Measurements from ENCODE around the gene KCNK17. TPM values are rescaled to one million over a fixed set of nuclear protein-coding genes. Genes with fewer than 3 reads are reported as not detected.
A peak's percentile ranks its signal among the peaks of the same experiment; 100 is the strongest.

KCNK17 gene
- not detected in 2 replicates for total RNA-seq

- intact Hi-C loops (cut with micrococcal nuclease), result no loop called here
Measured at GRCh38 chr6:39314273-39314795, at the start of gene KCNK17. Gene KCNK17 (minus strand): TSS chr6:39314419. CDS start chr6:39314320, 99 bp downstream.

DNA sequence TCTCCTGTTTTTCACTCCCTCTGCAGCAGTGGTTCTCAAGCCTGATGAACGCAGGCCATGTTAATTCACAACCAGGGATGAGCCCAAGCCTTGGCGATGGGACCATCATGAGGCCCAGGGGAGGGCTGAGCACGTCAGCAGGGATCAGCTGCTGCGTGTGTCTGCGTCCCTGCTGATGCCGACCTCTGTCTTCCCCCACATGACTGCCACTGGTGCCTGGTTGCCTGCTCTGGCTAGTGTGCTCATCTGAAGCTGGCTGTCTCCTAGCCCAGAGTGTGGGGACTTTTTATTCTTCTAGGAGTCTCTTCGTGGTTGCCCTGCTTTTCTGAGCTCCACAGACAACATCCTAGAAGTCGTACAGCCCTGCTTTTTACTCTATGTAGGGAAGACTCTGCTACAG lies 49.1 kb upstream of the KCNK17 start:
- DNase-seq (ENCODE audit: low spot score), result no peak
- H3K4me3 Mint-ChIP-seq, result no peak overlapping the region
- H3K36me3 Mint-ChIP-seq (ENCODE audit: low read depth), result no peaks in the 10 kb centered on the region
- H3K9me3 Mint-ChIP-seq, result no peaks in the 10 kb centered on the region
- H3K27ac Mint-ChIP-seq, result no peak overlapping the region
- H3K4me1 Mint-ChIP-seq (ENCODE audit: low read depth), result no peaks in the 10 kb centered on the region
- intact Hi-C loops (cut with micrococcal nuclease), result no loop called here
- H3K27me3 Mint-ChIP-seq (ENCODE audit: insufficient read depth), result peaks cover 2% of the 10 kb centered on the region

More at GRCh38 chr6:39314273-39314795, at the start of gene KCNK17:
- H3K4me1 Mint-ChIP-seq (ENCODE audit: low read depth), result no peaks in the 10 kb centered on the region
- H3K27ac Mint-ChIP-seq, result no peak within 1 kb of the TSS
- H3K9me3 Mint-ChIP-seq, result no peaks in the 10 kb centered on the region
- DNase-seq (ENCODE audit: low spot score), result no peak
- H3K27me3 Mint-ChIP-seq (ENCODE audit: insufficient read depth), result peaks cover 48% of the 10 kb centered on the region
- H3K36me3 Mint-ChIP-seq (ENCODE audit: low read depth), result no peaks in the 10 kb centered on the region
- H3K4me3 Mint-ChIP-seq, result no peak within 1 kb of the TSS

- H3K9me3 Mint-ChIP-seq, result no peaks in the 10 kb centered on the region
- no peak overlapping the region for H3K4me3 Mint-ChIP-seq
- H3K36me3 Mint-ChIP-seq (ENCODE audit: low read depth), result no peaks in the 10 kb centered on the region
- H3K4me1 Mint-ChIP-seq (ENCODE audit: low read depth), result no peaks in the 10 kb centered on the region
- intact Hi-C loops (cut with micrococcal nuclease), result no loop called here
- H3K27me3 Mint-ChIP-seq (ENCODE audit: insufficient read depth), result peaks cover 2% of the 10 kb centered on the region
- no peak overlapping the region for H3K27ac Mint-ChIP-seq
- no peak for DNase-seq (ENCODE audit: low spot score)
Measured at GRCh38 chr6:39362487-39362865, 48.3 kb upstream of the KCNK17 start.

DNA sequence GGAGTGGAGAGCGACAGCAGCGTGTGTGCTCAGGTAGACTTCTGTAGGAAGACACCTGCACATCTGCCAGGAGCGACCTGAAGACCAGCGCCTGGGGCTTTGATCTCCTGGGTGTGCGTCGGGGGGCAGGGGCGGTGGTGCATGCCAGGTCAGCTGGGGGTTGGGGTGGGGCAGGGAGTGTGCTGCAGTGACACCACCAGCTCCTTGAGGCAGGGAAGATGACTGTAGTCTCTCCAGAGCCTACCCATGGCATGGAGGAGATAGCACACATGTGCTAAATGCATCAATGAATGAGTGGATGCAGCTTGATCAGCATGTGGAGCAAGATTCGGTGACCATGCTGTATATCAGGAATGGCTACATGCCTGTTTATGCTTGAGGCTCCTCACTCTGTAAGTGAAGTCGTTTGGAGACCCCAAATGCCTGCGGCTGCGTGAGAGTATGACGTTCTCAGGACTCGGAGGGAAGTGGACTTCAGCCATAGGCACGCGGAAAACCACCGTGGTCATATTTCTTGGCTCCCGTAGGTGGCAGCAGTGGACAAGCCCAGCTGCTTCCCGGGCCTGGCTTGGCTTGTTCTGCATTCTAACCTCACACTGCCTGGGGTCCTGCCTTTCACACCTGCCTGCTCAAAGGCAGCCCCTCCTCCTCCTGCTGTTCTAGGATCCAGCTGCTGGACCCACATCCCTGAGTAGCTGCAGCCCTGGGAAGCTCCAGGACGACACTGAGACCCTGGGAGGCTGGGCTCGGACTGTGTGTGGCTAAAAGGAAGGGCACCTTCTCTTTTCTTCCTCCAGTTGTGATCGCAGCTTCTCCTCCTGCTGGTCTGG lies 47.7 kb upstream of the KCNK17 start:
- Mint-ChIP-seq H3K9me3 (no peaks in the 10 kb centered on the region), H3K36me3 (ENCODE audit: low read depth) (no peaks in the 10 kb centered on the region), H3K27ac (no peak overlapping the region), H3K4me1 (ENCODE audit: low read depth) (no peaks in the 10 kb centered on the region), H3K4me3 (no peak overlapping the region), H3K27me3 (ENCODE audit: insufficient read depth) (peaks cover 2% of the 10 kb centered on the region)
- peak; percentile 22 for DNase-seq (ENCODE audit: low spot score)
- intact Hi-C loops (cut with micrococcal nuclease), result no loop called here

DNA sequence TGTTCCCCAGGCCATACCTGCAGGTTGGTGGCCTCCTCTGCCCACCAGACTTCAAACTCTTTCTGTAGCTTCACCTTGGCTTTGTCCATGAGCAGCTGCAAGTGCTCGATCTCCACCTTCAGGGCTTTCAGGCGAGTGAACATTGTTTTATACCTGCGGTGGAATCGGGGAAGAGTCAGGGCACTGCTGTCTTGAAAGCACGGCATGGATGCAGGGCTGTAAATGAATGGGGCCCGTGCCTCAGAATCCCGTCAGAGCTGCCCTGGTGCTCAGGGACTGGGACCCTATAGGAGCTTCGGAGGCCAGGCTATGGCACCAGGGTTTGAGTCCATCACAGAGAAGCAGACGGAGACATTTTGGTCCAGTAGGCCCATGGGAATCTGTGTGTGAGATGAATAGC lies 46.2 kb upstream of the KCNK17 start:
- H3K4me3 Mint-ChIP-seq, result no peak overlapping the region
- no peak for DNase-seq (ENCODE audit: low spot score)
- no peak overlapping the region for H3K27ac Mint-ChIP-seq
- no peaks in the 10 kb centered on the region for H3K36me3 Mint-ChIP-seq (ENCODE audit: low read depth)
- intact Hi-C loops (cut with micrococcal nuclease), result no loop called here
- peaks cover 2% of the 10 kb centered on the region for H3K27me3 Mint-ChIP-seq (ENCODE audit: insufficient read depth)
- H3K4me1 Mint-ChIP-seq (ENCODE audit: low read depth), result no peaks in the 10 kb centered on the region
- no peaks in the 10 kb centered on the region for H3K9me3 Mint-ChIP-seq

DNA sequence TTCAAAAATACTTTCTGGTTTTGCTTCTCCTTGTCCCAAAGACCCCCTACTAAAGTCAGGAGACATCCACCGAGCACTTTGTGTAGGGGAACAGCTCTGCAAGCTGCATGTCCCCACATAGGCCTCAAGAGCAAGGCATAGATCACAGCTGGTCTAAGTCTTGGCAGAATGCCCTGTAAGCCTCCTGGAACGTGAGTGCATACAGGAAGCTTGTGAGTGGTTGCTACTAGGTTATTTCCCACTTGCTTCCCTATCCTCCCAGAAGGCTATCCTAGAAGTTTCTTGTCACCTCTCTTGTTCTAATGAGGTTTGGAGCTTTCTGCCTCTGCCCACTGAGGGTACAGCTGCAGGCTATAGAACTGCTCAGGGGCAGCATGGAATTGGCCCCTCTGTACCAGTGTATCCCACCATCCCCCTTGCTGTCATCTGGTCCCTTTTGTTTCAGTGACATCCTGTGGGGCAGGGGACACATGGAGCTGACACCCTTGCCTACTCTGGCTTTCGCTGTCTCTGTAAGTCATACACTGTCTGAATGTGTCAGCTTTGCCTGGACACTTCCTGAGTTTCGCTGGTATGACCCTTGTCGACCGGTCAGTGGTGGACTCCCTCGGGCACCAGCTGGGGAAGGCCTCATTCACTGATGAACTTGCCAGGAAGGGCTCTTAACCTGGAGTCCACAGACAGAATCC lies 43.9 kb upstream of the KCNK17 start:
- Mint-ChIP-seq H3K27me3 (ENCODE audit: insufficient read depth) (peaks cover 2% of the 10 kb centered on the region), H3K36me3 (ENCODE audit: low read depth) (no peaks in the 10 kb centered on the region), H3K9me3 (no peaks in the 10 kb centered on the region), H3K4me3 (no peak overlapping the region), H3K27ac (no peak overlapping the region), H3K4me1 (ENCODE audit: low read depth) (no peaks in the 10 kb centered on the region)
- intact Hi-C loops (cut with micrococcal nuclease), result no loop called here
- no peak for DNase-seq (ENCODE audit: low spot score)

DNA sequence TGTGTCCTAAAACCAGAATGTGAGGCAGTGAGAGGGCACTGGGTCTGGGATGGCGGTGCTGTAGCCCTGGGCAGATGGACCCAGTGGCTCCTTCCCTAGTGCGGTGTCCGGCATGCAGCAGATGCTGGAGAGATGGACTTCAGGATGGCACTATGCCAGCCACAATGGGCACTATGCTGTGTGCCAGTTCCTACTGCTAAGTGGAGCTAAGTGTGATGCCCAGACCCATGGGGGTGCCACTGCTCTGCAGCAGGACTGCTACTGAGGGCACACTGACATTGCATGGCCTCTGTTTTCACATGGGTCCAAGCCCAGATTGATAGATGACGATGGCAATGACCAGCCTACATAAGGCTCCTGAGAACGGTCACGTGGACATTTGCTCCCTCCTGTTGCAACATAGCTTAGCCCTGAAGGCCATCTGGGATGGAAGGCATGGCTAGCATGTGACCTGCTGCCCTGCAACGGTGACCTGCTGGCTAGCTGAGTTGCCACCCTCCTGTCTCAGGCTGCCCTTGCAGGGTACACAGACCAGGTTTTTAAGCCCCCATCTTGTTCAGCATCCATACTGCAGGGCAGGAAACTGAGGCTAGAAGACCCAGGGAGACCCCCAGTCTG lies 39.6 kb upstream of the KCNK17 start:
- Mint-ChIP-seq H3K36me3 (ENCODE audit: low read depth) (no peaks in the 10 kb centered on the region), H3K27ac (no peak overlapping the region), H3K9me3 (no peaks in the 10 kb centered on the region), H3K27me3 (ENCODE audit: insufficient read depth) (no peaks in the 10 kb centered on the region), H3K4me1 (ENCODE audit: low read depth) (no peaks in the 10 kb centered on the region), H3K4me3 (no peak overlapping the region)
- intact Hi-C loops (cut with micrococcal nuclease), result no loop called here
- no peak for DNase-seq (ENCODE audit: low spot score)

DNA sequence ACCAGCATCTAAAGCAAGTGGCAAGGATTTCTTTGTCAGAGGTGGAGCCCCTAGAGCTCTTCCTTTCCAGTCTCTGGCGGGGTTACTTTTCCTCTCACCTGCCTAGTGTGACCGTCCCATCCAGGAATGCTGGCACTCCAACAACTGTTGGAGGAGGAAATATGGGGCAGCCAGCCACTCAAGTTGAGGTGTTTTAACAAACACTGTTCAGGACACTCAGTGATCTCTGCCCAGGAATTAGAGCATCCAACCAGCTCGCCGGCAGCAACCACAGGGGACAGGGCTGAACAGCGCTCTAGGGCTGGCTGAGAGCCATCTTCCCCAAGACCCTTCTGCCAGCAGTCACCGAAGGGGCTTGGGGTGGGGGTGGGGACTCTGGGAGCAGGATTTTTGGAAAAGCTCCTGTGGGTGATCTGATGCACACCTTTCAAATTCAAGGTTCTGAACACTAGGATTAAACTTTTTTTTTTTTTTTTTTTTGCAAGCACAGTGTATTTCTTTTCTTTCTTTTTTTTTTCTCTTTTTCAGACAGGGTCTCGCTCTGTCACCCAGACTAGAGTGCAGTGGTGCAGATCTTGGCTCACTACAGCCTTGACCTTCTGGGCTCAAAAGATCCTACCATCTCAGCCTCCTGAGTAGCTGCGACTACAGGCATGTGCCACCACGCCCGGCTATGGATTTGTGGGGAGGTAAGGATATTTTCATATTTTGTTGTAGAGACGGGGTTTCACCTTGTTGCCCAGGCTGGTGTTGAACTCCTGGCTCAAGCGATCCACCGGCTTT lies 36.7 kb upstream of the KCNK17 start:
- no peak for DNase-seq (ENCODE audit: low spot score)
- Mint-ChIP-seq H3K27me3 (ENCODE audit: insufficient read depth) (peaks cover 6% of the 10 kb centered on the region), H3K27ac (no peak overlapping the region), H3K4me1 (ENCODE audit: low read depth) (no peaks in the 10 kb centered on the region), H3K9me3 (no peaks in the 10 kb centered on the region), H3K36me3 (ENCODE audit: low read depth) (no peaks in the 10 kb centered on the region), H3K4me3 (no peak overlapping the region)
- intact Hi-C loops (cut with micrococcal nuclease), result no loop called here

GRCh38 chr6:39348740-39349139 lies 34.5 kb upstream of the KCNK17 start:
- no peaks in the 10 kb centered on the region for H3K36me3 Mint-ChIP-seq (ENCODE audit: low read depth)

GRCh38 chr6:39347906-39348585 lies 33.8 kb upstream of the KCNK17 start:
- H3K4me1 Mint-ChIP-seq (ENCODE audit: low read depth), result no peaks in the 10 kb centered on the region
- peak; percentile 31 for DNase-seq (ENCODE audit: low spot score)
- peaks cover 6% of the 10 kb centered on the region for H3K27me3 Mint-ChIP-seq (ENCODE audit: insufficient read depth)
- no peak overlapping the region for H3K4me3 Mint-ChIP-seq
- intact Hi-C loops (cut with micrococcal nuclease), result loop anchor here (1.0 kb wide), 1 partner anchor 544 kb away; no protein-coding TSS in a partner anchor
- no peaks in the 10 kb centered on the region for H3K9me3 Mint-ChIP-seq
- no peak overlapping the region for H3K27ac Mint-ChIP-seq
- no peaks in the 10 kb centered on the region for H3K36me3 Mint-ChIP-seq (ENCODE audit: low read depth)

More at GRCh38 chr6:39348740-39349139, 34.5 kb upstream of the KCNK17 start:
- Mint-ChIP-seq H3K4me3 (no peak overlapping the region), H3K4me1 (ENCODE audit: low read depth) (no peaks in the 10 kb centered on the region), H3K9me3 (no peaks in the 10 kb centered on the region), H3K27ac (no peak overlapping the region), H3K27me3 (ENCODE audit: insufficient read depth) (peaks cover 6% of the 10 kb centered on the region)
- intact Hi-C loops (cut with micrococcal nuclease), result no loop called here
- no peak for DNase-seq (ENCODE audit: low spot score)

DNA sequence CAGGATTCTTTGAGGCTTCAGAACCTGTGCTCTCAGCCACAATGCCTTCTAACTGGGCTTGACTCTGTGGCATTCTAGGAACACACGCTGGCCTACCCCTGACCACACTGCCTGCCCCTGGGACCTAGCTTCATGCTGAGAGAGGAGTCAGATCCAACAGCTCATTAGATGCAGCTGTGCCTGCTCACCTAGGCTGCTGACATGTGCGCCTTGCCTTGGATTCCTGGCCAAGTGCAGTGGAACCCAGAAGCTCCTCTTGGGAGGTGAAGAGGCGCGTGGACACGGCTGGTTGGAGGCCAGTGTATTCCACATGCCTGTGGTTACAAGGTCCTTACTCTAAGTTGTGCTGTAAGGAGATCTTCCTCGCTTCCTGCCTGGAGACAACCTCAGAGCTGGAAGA lies 33.0 kb upstream of the KCNK17 start:
- no peak overlapping the region for H3K4me3 Mint-ChIP-seq
- DNase-seq (ENCODE audit: low spot score), result no peak
- H3K9me3 Mint-ChIP-seq, result no peaks in the 10 kb centered on the region
- H3K4me1 Mint-ChIP-seq (ENCODE audit: low read depth), result no peaks in the 10 kb centered on the region
- intact Hi-C loops (cut with micrococcal nuclease), result loop anchor here (1.0 kb wide), 1 partner anchor 545 kb away; no protein-coding TSS in a partner anchor
- no peak overlapping the region for H3K27ac Mint-ChIP-seq
- no peaks in the 10 kb centered on the region for H3K36me3 Mint-ChIP-seq (ENCODE audit: low read depth)
- peaks cover 6% of the 10 kb centered on the region for H3K27me3 Mint-ChIP-seq (ENCODE audit: insufficient read depth)

- intact Hi-C loops (cut with micrococcal nuclease), result no loop called here
- Mint-ChIP-seq H3K27me3 (ENCODE audit: insufficient read depth) (peaks cover 6% of the 10 kb centered on the region), H3K27ac (no peak overlapping the region), H3K4me1 (ENCODE audit: low read depth) (no peaks in the 10 kb centered on the region), H3K9me3 (no peaks in the 10 kb centered on the region), H3K4me3 (no peak overlapping the region), H3K36me3 (ENCODE audit: low read depth) (no peaks in the 10 kb centered on the region)
- no peak for DNase-seq (ENCODE audit: low spot score)
Measured at GRCh38 chr6:39344821-39345280, 30.6 kb upstream of the KCNK17 start.

All from activated T-helper 1 cell treated with anti-CD3 and anti-CD28 coated beads, Interleukin-12 subunit alpha, Interleukin-12 subunit beta, Interleukin-2, Interleukin-4 antibody, amounts not matched to agents 30 ng/mL and 10 ng/mL and 1 ng/mL, durations not matched to agents 14 hours and 24 hours and 36 hours (primary cell).